Astrocyte (in vitro differentiated cells and primary cell): ENCODE results near the gene OCIAD2. TPM values are rescaled to one million over a fixed set of nuclear protein-coding genes. Genes with fewer than 3 reads are reported as not detected.
"Not testable (repeated sequence)": the region's sequence is repeated elsewhere in the genome, so short reads cannot be mapped to it uniquely, and the experiment has no call there.

Source experiments
- DNase-seq: peaks from one replicate; pipeline ENCODE4 v3.0.0-alpha.2; 2010; ENCODE audit warnings: low read depth
- FAIRE-seq: peaks from 2 replicates; lab custom pipeline; 2011; peaks lifted over from hg19 to GRCh38; lab: Jason Lieb, UNC
- H2AFZ ChIP-seq: 2 replicates; pipeline ENCODE4 v1.6.0; 2012; ENCODE audit warnings: low read depth, low read length, inconsistent platforms
- H3K27ac ChIP-seq: 2 replicates; pipeline ENCODE4 v1.5.1; 2011; ENCODE audit warnings: low read depth, low read length, inconsistent platforms
- H3K27me3 ChIP-seq: 2 replicates; pipeline ENCODE4 v1.6.0; 2011; ENCODE audit warnings: low read length, inconsistent platforms; ENCODE audit not compliant: insufficient read depth
- H3K36me3 ChIP-seq: 2 replicates; pipeline ENCODE4 v1.5.1; 2011; ENCODE audit warnings: low read length, inconsistent platforms; ENCODE audit not compliant: insufficient read depth
- H3K4me1 ChIP-seq: 2 replicates; pipeline ENCODE4 v1.5.1; 2011; ENCODE audit warnings: low read length, inconsistent platforms; ENCODE audit not compliant: insufficient read depth
- H3K4me2 ChIP-seq: 2 replicates; pipeline ENCODE4 v1.6.0; 2012; ENCODE audit warnings: low read length, inconsistent platforms
- H3K4me3 ChIP-seq: 2 replicates; pipeline ENCODE4 v1.5.1; 2011; ENCODE audit warnings: low read depth, mild to moderate bottlenecking, low read length, inconsistent platforms; ENCODE audit not compliant: insufficient read depth
- H3K79me2 ChIP-seq: 2 replicates; pipeline ENCODE4 v1.6.0; 2012; ENCODE audit warnings: mild to moderate bottlenecking, low read length, inconsistent platforms; ENCODE audit not compliant: insufficient read depth
- H3K9ac ChIP-seq: 2 replicates; pipeline ENCODE4 v1.6.0; 2012; ENCODE audit warnings: mild to moderate bottlenecking, low read length, inconsistent platforms
- H3K9me3 ChIP-seq: 2 replicates; pipeline ENCODE4 v1.5.1; 2012; ENCODE audit warnings: low read depth, mild to moderate bottlenecking, low read length, inconsistent platforms; ENCODE audit not compliant: insufficient read depth
- H4K20me1 ChIP-seq: 2 replicates; pipeline ENCODE4 v1.6.0; 2012; ENCODE audit warnings: low read length, inconsistent platforms; ENCODE audit not compliant: insufficient read depth
- H3K27ac Mint-ChIP-seq: one replicate; pipeline ENCODE4 v1.8.0; 2021; ENCODE audit warnings: mild to moderate bottlenecking, mixed read lengths; ENCODE audit not compliant: unreplicated experiment
- H3K27me3 Mint-ChIP-seq: one replicate; pipeline ENCODE4 v1.8.0; 2021; ENCODE audit warnings: low read depth, mixed read lengths; ENCODE audit not compliant: unreplicated experiment
- H3K36me3 Mint-ChIP-seq: one replicate; pipeline ENCODE4 v1.8.0; 2021; ENCODE audit warnings: low read depth, mixed read lengths; ENCODE audit not compliant: unreplicated experiment
- H3K4me1 Mint-ChIP-seq: one replicate; pipeline ENCODE4 v1.8.0; 2021; ENCODE audit warnings: low read depth, mixed read lengths; ENCODE audit not compliant: unreplicated experiment
- H3K4me3 Mint-ChIP-seq: one replicate; pipeline ENCODE4 v1.8.0; 2021; ENCODE audit warnings: mild to moderate bottlenecking, moderate library complexity, mixed read lengths; ENCODE audit not compliant: unreplicated experiment
- H3K9me3 Mint-ChIP-seq: one replicate; pipeline ENCODE4 v1.8.0; 2021; ENCODE audit warnings: mild to moderate bottlenecking, mixed read lengths; ENCODE audit not compliant: unreplicated experiment
- EZH2 ChIP-seq: IDR thresholded peaks from 2 replicates; pipeline ENCODE4 v1.6.1; 2012; ENCODE audit warnings: mild to moderate bottlenecking, low read length, inconsistent platforms; ENCODE audit not compliant: insufficient read depth
- total RNA-seq: library from RNA; stranded (reverse); gene quantifications from 2 replicates; pipeline ENCODE4 v1.2.1, GENCODE V29; 2021
- TF ChIP-seq, protein P1 (sequence below): IDR thresholded peaks from 2 replicates; pipeline ENCODE4 v1.5.1; 2011; ENCODE audit warnings: low read depth, mild to moderate bottlenecking, inconsistent platforms, low read length, moderate library complexity; ENCODE audit not compliant: insufficient read depth

OCIAD2 gene
- total RNA-seq, 1 donor from 2014 or later: 76.1 TPM

DNA sequence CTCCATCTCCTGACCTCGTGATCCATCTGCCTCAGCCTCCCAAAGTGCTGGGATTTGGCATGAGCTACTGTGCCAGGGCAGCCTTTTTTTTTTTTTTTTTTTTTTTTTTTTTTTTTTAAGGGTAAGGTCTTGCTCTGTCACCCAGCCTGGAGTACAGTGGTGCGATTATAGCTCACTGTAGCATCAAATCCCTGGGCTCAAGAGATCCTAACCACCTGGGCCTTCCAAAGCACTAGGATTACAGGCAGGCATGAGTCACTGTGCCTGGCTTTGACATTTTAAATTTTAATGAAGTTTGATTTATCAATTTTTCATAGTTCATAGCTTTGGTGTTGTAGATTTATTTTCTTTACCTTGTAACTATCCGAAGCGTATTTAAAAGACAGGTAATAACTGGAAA is 17.8 kb upstream of the OCIAD2 start:
- Mint-ChIP-seq H3K27ac (no peak overlapping the region), H3K27me3 (no peaks in the 10 kb centered on the region), H3K4me1 (no peaks in the 10 kb centered on the region), H3K36me3 (no peaks in the 10 kb centered on the region), H3K9me3 (peaks cover 4% of the 10 kb centered on the region), H3K4me3 (no peak overlapping the region)
- FAIRE-seq (no peak), DNase-seq (no peak)
- H3K9ac ChIP-seq: no peak overlapping the region
- H4K20me1 ChIP-seq: no peaks in the 10 kb centered on the region
- no peaks in the 10 kb centered on the region for H3K36me3 ChIP-seq
- no peaks in the 10 kb centered on the region for H3K4me1 ChIP-seq
- TF ChIP-seq EZH2: no peak
- TF ChIP-seq, protein P1, sequence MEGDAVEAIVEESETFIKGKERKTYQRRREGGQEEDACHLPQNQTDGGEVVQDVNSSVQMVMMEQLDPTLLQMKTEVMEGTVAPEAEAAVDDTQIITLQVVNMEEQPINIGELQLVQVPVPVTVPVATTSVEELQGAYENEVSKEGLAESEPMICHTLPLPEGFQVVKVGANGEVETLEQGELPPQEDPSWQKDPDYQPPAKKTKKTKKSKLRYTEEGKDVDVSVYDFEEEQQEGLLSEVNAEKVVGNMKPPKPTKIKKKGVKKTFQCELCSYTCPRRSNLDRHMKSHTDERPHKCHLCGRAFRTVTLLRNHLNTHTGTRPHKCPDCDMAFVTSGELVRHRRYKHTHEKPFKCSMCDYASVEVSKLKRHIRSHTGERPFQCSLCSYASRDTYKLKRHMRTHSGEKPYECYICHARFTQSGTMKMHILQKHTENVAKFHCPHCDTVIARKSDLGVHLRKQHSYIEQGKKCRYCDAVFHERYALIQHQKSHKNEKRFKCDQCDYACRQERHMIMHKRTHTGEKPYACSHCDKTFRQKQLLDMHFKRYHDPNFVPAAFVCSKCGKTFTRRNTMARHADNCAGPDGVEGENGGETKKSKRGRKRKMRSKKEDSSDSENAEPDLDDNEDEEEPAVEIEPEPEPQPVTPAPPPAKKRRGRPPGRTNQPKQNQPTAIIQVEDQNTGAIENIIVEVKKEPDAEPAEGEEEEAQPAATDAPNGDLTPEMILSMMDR: no peak
- no peak overlapping the region for H3K4me2 ChIP-seq
- no peak overlapping the region for H3K27ac ChIP-seq
- H3K27me3 ChIP-seq: no peaks in the 10 kb centered on the region
- H3K79me2 ChIP-seq: no peaks in the 10 kb centered on the region
- no peaks in the 10 kb centered on the region for H3K9me3 ChIP-seq
- no peak overlapping the region for H2AFZ ChIP-seq
- H3K4me3 ChIP-seq: no peak overlapping the region

DNA sequence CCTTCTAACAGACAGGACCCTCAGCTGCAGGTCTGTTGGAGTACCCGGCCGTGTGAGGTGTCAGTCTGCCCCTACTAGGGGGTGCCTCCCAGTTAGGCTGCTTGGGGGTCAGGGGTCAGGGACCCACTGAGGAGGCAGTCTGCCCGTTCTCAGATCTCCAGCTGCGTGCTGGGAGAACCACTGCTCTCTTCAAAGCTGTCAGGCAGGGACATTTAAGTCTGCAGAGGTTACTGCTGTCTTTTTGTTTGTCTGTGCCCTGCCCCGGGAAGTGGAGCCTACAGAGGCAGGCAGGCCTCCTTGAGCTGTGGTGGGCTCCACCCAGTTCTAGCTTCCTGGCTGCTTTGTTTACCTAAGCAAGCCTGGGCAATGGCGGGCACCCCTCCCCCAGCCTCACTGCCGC is 16.5 kb upstream of the OCIAD2 start:
- not testable (repeated sequence) for H3K9me3 Mint-ChIP-seq, H2AFZ ChIP-seq, H3K4me1 Mint-ChIP-seq, H3K36me3 ChIP-seq, H3K4me2 ChIP-seq, H3K27ac Mint-ChIP-seq, H3K4me3 ChIP-seq, H3K36me3 Mint-ChIP-seq, H3K27me3 Mint-ChIP-seq, FAIRE-seq, H3K9me3 ChIP-seq, H3K4me3 Mint-ChIP-seq, H4K20me1 ChIP-seq, H3K4me1 ChIP-seq, DNase-seq, H3K27ac ChIP-seq, H3K27me3 ChIP-seq, H3K79me2 ChIP-seq, H3K9ac ChIP-seq

DNA sequence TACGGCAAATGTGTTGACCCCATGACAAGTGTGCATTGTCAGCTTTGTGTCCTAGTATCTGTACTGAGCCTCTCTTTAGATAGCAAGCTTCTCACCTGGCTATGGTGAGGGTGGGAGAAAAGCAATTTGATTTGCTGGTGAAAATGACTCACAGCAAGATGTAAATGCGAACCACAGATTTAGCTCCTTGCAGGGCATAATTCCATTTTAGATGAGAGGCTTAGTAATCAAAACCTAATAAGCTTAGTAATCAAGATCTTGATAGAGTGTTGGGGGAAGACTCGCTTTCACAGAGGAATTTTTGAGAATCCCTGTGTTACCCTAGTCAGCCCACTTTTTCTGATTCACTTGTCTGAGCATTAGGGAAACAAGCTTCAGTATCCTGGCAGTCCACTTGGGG is 7.7 kb upstream of the OCIAD2 start:
- no peaks in the 10 kb centered on the region for H4K20me1 ChIP-seq
- DNase-seq: peak; percentile 78

More for the DNA sequence above, 7.7 kb upstream of the OCIAD2 start:
- Histone ChIP-seq H3K79me2 (no peaks in the 10 kb centered on the region), H3K4me3 (no peak overlapping the region), H3K9ac (no peak overlapping the region), H3K27ac (peak overlapping the region; percentile 74), H2AFZ (peak overlapping the region; percentile 12), H3K4me2 (no peak overlapping the region), H3K9me3 (no peaks in the 10 kb centered on the region), H3K36me3 (no peaks in the 10 kb centered on the region), H3K4me1 (peaks cover 25% of the 10 kb centered on the region), H3K27me3 (no peaks in the 10 kb centered on the region)
- peaks cover 1% of the 10 kb centered on the region for H3K36me3 Mint-ChIP-seq
- H3K9me3 Mint-ChIP-seq: no peaks in the 10 kb centered on the region
- no peaks in the 10 kb centered on the region for H3K27me3 Mint-ChIP-seq
- peaks cover 4% of the 10 kb centered on the region for H3K4me1 Mint-ChIP-seq
- FAIRE-seq: no peak
- no peak overlapping the region for H3K4me3 Mint-ChIP-seq
- H3K27ac Mint-ChIP-seq: no peak overlapping the region
- TF ChIP-seq, protein P1: no peak
- TF ChIP-seq EZH2: no peak
